Stimulated activated CD8-positive, alpha-beta memory T cell treated with anti-CD3 and anti-CD28 coated beads, Interleukin-12 subunit alpha, Interleukin-12 subunit beta, amount 100 ng/mL, for 1 hour (primary cell): Measurements from ENCODE around the gene CXCL10.
"Not testable (repeated sequence)": the region's sequence is repeated elsewhere in the genome, so short reads cannot be mapped to it uniquely, and the experiment has no call there.

ENCODE experiments used
- DNase-seq: peaks from one replicate; pipeline ENCODE4 v3.0.0-alpha.2; 2020; ENCODE audit warnings: low read depth

The CXCL10 gene

DNA sequence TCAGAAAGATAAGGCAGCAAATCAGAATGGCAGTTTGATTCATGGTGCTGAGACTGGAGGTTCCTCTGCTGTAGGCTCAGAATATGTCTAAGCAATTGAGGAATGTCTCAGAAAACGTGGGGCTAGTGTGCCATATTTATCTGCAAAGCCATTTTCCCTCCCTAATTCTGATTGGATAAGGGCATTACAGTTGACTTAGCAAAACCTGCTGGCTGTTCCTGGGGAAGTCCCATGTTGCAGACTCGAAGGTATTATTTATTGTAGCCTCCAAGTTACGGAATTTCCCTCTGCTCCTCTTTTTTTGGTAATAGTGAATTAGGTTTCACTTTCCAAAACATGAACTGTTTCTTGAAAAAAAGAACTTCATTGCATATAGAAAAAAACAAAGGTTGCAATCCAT, at the start of gene CXCL10:
CXCL10 (minus strand) TSS at position 109 of the 400 bp plus-strand sequence; CDS start at position 43, 66 bp downstream.
- DNase-seq, result no peak

DNA sequence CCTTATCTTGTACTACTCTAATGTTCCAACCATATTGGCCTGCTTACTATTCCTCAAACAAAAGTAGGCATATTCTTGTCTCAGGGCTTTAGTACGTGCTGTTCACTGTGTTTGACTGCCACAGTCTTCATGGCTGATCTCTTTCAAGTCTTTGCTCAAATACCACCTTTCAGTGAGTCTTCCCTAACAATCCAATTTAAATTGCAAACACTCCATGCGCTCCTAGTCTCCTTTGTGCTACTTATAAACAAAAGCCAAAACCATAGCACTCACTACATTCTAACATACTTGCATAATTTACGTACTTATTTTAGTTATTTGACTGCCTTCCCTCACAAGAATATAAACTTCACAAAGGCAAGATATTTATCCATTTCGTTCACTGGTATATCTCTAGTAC, 49.5 kb upstream of the CXCL10 start:
- no peak for DNase-seq

GRCh38 chr4:76067652-76068286, 44.5 kb upstream of the CXCL10 start:
- DNase-seq, result peak; percentile 54

GRCh38 chr4:76066546-76066945, 43.2 kb upstream of the CXCL10 start:
- no peak for DNase-seq

DNA sequence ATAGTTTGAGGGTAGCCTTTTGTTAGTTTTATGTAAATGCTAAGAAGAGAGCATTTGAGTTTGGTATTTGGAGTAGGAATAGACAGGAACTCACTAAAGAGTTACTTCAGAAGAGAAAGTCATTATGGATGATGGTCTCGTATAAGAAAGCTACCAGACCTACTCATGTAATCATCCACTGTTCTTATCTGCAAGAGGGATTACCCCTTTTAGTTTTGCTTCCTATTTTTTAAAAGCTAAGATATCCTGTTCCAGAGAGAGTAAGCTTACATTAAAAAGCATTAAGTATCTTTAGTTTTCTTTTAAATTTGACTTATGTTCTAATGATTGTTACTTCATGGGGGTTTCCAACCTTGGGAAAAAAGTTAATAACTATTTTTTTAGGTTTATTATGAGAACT, 38.7 kb upstream of the CXCL10 start:
- no peak for DNase-seq

GRCh38 chr4:76061421-76061820, 38.1 kb upstream of the CXCL10 start:
- no peak for DNase-seq

DNA sequence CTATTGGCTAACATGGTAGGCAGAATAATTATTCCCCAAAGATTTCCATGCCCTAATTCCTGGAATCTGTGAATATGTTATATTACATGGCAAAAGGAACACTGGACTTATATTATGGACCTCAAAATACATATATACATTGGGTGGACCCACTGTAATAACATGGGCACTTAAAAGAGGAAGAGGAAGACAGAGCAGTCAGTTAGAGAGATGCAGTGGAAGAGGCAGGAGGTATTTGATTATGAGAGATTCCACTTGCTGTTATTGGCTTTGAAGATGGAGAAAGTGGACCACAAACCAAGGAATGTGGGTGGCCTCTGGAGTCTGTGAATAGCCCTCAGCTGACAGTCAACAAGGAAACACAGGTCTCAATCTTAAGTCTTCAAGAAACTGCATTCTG, 37.2 kb upstream of the CXCL10 start:
- no peak for DNase-seq

DNA sequence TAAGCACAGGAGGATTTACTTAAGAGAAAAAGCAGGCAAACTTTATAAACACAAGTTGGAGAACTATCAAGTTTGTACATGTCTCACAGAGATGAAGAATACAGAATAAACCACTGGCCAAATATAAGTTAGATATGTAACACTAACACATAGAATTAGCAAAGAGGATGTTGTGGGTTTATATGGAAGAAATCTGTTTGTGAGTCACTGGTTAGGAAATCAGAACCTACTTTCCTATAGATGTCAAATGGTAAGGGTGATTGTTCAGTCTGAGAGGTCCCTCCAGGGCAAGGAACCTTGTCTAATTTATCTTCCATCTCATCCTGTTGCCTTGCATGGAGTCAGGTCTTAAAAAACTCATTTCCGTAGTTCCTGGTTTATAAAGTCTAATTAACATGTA, 36.5 kb upstream of the CXCL10 start:
- DNase-seq, result no peak

DNA sequence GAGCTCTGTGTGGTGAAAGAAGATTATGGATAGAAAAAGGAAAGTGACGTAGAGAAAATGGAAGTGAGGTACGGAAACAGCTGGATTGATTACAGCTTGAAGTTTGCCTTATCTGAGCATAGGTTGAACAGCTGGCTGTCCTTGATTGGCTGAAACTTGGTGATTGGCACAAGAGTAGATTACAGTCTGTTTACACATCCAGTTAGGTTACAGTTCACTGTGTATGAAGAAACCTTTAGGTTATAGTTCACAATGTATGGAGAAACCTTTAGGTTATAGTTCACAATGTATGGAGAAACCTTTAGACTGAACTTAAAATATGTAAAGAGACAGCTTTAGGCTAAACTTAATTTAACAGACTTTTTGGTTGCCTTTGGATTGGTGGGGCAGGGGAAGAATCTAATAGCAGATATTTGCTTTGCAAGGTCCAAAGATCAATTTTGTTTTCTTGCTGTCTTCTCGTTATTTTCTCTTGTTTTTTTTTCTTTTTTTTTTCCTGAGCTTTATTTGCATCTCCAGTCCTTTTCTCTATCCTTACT, 35.7 kb upstream of the CXCL10 start:
- no peak for DNase-seq

GRCh38 chr4:76058302-76058701, 35.0 kb upstream of the CXCL10 start:
- DNase-seq, result no peak

- DNase-seq, result no peak
Measured at GRCh38 chr4:76055421-76055820, 32.1 kb upstream of the CXCL10 start.

GRCh38 chr4:76055016-76055415, 31.7 kb upstream of the CXCL10 start:
- no peak for DNase-seq

- no peak for DNase-seq
Measured at GRCh38 chr4:76053730-76054129, 30.4 kb upstream of the CXCL10 start.

- DNase-seq, result not testable (repeated sequence)
Measured at GRCh38 chr4:76050560-76051050, 27.3 kb upstream of the CXCL10 start.

- not testable (repeated sequence) for DNase-seq
Measured at GRCh38 chr4:76049860-76050416, 26.6 kb upstream of the CXCL10 start.

DNA sequence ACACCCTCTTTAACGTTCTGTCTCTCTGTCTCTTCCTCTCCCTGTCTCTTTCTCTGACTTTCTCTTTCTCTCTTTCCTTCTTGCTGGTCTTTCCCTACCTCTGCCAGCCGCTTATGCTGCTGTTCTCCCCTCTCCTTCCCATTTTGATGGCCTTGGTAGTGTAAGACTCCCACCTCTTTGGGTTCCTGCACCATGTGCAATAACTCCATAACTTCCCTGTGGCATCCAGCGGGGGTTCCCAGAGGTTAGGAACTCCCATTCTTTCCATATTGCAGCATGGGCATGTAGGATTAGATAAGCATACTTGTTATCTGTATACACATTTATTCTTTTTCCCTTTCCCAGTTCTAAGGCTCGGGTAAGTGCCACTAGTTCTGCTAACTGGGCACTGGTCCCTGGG, 21.4 kb upstream of the CXCL10 start:
- not testable (repeated sequence) for DNase-seq

- not testable (repeated sequence) for DNase-seq
Measured at GRCh38 chr4:76043306-76043705, 20.0 kb upstream of the CXCL10 start.

GRCh38 chr4:76042241-76042998, 19.1 kb upstream of the CXCL10 start:
- DNase-seq, result not testable (repeated sequence)

GRCh38 chr4:76036855-76037254, 13.6 kb upstream of the CXCL10 start:
- DNase-seq, result no peak

DNA sequence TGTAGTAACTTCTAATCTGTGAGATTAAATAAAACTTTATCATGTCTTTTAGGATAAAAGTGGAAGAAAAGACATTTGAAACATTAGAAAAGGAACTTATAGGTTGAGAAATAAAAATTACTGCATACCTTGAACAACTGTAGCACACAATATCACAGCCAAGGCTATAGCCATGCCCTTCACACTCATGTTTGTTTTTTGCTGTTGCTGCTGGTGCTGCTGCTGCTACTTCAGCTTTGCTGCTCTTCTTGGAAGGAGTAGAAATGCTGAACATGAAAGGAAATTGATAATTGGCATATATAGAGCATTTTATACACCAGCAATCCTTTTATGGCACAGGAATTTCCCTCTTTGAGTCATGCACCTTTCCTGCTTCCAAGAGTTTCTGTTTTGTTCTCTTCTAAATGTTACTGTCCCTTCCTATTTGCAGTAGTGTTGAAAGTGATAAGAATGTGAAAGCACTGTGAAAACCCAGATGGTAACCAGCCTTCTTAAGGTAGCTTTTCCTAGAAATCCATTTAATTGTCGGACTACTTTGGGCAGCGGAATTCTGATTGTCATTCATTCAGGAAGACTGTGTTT, 12.6 kb upstream of the CXCL10 start, which contains the start of gene CXCL11:
CXCL11 (minus strand) TSS at position 272 of the 582 bp plus-strand sequence; CDS start at position 189, 83 bp downstream.
- DNase-seq, result no peak

GRCh38 chr4:76035141-76035540, 11.8 kb upstream of the CXCL10 start:
- no peak for DNase-seq

- DNase-seq, result no peak
Measured at GRCh38 chr4:76029300-76029699, 6.0 kb upstream of the CXCL10 start.
